Activated T-cell treated with anti-CD3 and anti-CD28 coated beads, Interleukin-2, amount 50 U/mL, for 72 hours (primary cell): ENCODE results near the gene CWH43. TPM values are rescaled to one million over a fixed set of nuclear protein-coding genes. Genes with fewer than 3 reads are reported as not detected.
"Not testable (repeated sequence)": the region's sequence is repeated elsewhere in the genome, so short reads cannot be mapped to it uniquely, and the experiment has no call there.

Source experiments
- ATAC-seq, 2 donors: fragments of 150-1000 bp; cut with Tn5 transposase; replicated peaks in 1 of 2; 2 replicates each; pipeline ENCODE4 v1.10.0; 2021; ENCODE audit warnings: moderate library complexity in 2 of 2, mild to moderate bottlenecking in 1 of 2
- DNase-seq, 2 donors: peaks; one replicate each; pipeline ENCODE4 v3.0.0; 2021 to 2022; ENCODE audit warnings: mixed read lengths in 1 of 2
- H3K27ac Mint-ChIP-seq: one replicate; pipeline ENCODE4 v1.8.0; 2022; ENCODE audit warnings: mild to moderate bottlenecking, moderate library complexity, mixed read lengths
- H3K27me3 Mint-ChIP-seq: one replicate; pipeline ENCODE4 v1.8.0; 2022; ENCODE audit warnings: low read depth, mixed read lengths
- H3K36me3 Mint-ChIP-seq, 2 donors: one replicate each; pipeline ENCODE4 v1.8.0; 2022; ENCODE audit warnings: mixed read lengths in 2 of 2, mild to moderate bottlenecking in 1 of 2; ENCODE audit not compliant: insufficient read depth in 2 of 2
- H3K4me1 Mint-ChIP-seq: one replicate; pipeline ENCODE4 v1.8.0; 2022; ENCODE audit warnings: low read depth, mixed read lengths
- H3K4me3 Mint-ChIP-seq, 2 donors: one replicate each; pipeline ENCODE4 v1.8.0; 2022; ENCODE audit warnings: mild to moderate bottlenecking in 2 of 2, mixed read lengths in 2 of 2, moderate library complexity in 2 of 2
- H3K9me3 Mint-ChIP-seq, 2 donors: one replicate each; pipeline ENCODE4 v1.8.0; 2022; ENCODE audit warnings: mixed read lengths in 2 of 2
- total RNA-seq, 2 donors: library from RNA; stranded (reverse); gene quantifications; one replicate each; pipeline ENCODE4 v1.2.3, GENCODE V29; 2022

CWH43 gene
- total RNA-seq, 2 donors from 2014 or later, result not detected

GRCh38 chr4:49105248-49105904 is 119.3 kb downstream of the CWH43 start:
- not testable (repeated sequence) for ATAC-seq, H3K27me3 Mint-ChIP-seq, H3K4me1 Mint-ChIP-seq, H3K4me3 Mint-ChIP-seq, DNase-seq
- H3K9me3 Mint-ChIP-seq, result peaks cover 67 to 68% of the 10 kb centered on the region in 2 donors
- peak overlapping the region; percentile 2 for H3K27ac Mint-ChIP-seq
- peaks cover 77 to 84% of the 10 kb centered on the region in 2 donors for H3K36me3 Mint-ChIP-seq

GRCh38 chr4:49107262-49107661 is 121.2 kb downstream of the CWH43 start:
- H3K27me3 Mint-ChIP-seq, DNase-seq, ATAC-seq, H3K4me1 Mint-ChIP-seq, H3K27ac Mint-ChIP-seq, H3K4me3 Mint-ChIP-seq: not testable (repeated sequence)
- Mint-ChIP-seq H3K9me3 (peaks cover 72 to 79% of the 10 kb centered on the region in 2 donors), H3K36me3 (peaks cover 89 to 91% of the 10 kb centered on the region in 2 donors)

GRCh38 chr4:49108183-49108978 is 122.3 kb downstream of the CWH43 start:
- not testable (repeated sequence) for H3K27ac Mint-ChIP-seq
- peaks cover 87 to 91% of the 10 kb centered on the region in 2 donors for H3K36me3 Mint-ChIP-seq

DNA sequence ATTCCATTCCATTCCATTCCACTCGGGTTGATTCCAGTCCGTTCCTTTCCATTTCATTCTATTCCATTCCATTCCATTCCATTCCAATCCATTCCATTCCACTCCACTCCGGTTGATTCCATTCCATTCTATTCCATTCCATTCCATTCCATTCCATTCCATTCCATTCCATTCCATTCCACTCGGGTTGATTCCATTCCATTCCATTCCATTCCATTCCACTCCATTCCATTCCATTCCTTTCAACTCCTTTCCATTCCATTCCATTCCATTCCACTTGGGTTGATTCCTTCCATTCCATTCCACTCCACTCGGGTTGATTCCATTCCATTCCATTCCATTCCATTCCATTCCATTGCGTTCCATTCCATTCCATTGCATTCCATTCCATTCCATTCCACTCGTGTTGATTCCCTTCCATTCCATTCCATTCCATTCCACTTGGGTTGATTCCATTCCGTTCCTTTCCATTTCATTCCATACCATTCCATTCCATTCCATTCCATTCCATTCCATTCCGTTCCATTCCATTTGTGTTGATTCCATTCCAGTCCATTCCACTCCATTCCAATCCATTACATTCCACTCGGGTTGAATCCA is 123.6 kb downstream of the CWH43 start:
- Mint-ChIP-seq H3K9me3 (peaks cover 63 to 72% of the 10 kb centered on the region in 2 donors), H3K36me3 (peaks cover 88 to 91% of the 10 kb centered on the region in 2 donors)
- peak; percentile 30 to 54 for ATAC-seq
- H3K27ac Mint-ChIP-seq, DNase-seq, H3K4me1 Mint-ChIP-seq, H3K4me3 Mint-ChIP-seq, H3K27me3 Mint-ChIP-seq: not testable (repeated sequence)

More at GRCh38 chr4:49108183-49108978, 122.3 kb downstream of the CWH43 start:
- ATAC-seq, result peak; percentile 61 to 62
- H3K4me3 Mint-ChIP-seq, H3K27me3 Mint-ChIP-seq, H3K4me1 Mint-ChIP-seq, DNase-seq: not testable (repeated sequence)
- H3K9me3 Mint-ChIP-seq, result peaks cover 68 to 74% of the 10 kb centered on the region in 2 donors

DNA sequence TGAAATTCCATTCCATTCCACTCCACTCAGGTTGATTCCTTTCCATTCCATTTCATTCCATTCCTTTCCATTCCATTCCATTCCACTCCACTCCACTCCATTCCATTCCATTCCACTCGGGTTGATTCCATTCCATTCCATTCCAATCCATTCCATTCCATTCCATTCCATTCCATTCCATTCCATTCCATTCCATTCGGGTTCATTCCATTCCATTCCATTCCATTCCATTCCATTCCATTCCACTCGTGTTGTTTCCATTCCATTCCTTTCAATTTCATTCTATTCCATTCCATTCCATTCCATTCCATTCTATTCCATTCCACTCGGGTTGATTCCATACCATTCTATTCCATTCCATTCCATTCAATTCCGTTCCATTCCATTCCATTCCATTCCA is 124.5 kb downstream of the CWH43 start:
- peaks cover 61 to 71% of the 10 kb centered on the region in 2 donors for H3K9me3 Mint-ChIP-seq
- peak; percentile 47 to 52 for ATAC-seq
- H3K4me3 Mint-ChIP-seq, H3K27ac Mint-ChIP-seq, DNase-seq, H3K27me3 Mint-ChIP-seq, H3K4me1 Mint-ChIP-seq: not testable (repeated sequence)
- H3K36me3 Mint-ChIP-seq, result peaks cover 87 to 91% of the 10 kb centered on the region in 2 donors

Other genes starting within 250 kb of the CWH43 start
- gene FRYL, start 206.0 kb upstream of the CWH43 start, total RNA-seq, result 10 to 100 TPM; 71.7 TPM
- gene OCIAD1, start 155.2 kb upstream of the CWH43 start, total RNA-seq, result 100 to 1,000 TPM; 140 to 147 TPM
- 10 to 100 TPM; 71.1 to 86.2 TPM for gene OCIAD2, start 79.5 kb upstream of the CWH43 start, total RNA-seq